HG03575 (cell line): Measurements from ENCODE around the gene POLQ.
"Not testable (repeated sequence)": the region's sequence is repeated elsewhere in the genome, so short reads cannot be mapped to it uniquely, and the experiment has no call there.

ENCODE experiments used
- ATAC-seq: cut with Tn5 transposase; IDR thresholded peaks from one replicate; pipeline ENCODE4 v1.9.1; 2021; ENCODE audit not compliant: unreplicated experiment, insufficient number of reproducible peaks, low FRiP score; ENCODE audit errors: extremely low read depth

Gene POLQ

DNA sequence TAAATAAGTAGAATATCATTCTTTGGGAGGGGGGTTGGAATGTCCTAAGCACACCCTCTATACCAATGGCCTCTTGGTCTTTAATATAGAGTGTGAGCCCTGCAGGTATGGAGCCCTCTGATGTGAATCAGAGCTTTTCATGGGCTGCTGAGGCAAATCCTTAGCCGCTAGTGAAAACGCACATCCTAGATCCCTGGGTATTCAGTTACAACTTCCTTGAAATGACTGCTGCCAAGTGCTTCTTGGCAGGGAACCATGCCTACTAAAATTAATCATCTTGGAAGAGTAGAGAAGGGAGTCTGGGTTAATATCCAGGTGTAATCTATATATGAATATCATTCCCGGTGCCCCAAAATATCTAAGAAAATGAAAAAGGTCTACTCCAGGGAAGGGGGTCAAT, 109.1 kb downstream of the POLQ start:
- ATAC-seq = no peak

- no peak for ATAC-seq
Measured at GRCh38 chr3:121436074-121436473, 109.7 kb downstream of the POLQ start.

DNA sequence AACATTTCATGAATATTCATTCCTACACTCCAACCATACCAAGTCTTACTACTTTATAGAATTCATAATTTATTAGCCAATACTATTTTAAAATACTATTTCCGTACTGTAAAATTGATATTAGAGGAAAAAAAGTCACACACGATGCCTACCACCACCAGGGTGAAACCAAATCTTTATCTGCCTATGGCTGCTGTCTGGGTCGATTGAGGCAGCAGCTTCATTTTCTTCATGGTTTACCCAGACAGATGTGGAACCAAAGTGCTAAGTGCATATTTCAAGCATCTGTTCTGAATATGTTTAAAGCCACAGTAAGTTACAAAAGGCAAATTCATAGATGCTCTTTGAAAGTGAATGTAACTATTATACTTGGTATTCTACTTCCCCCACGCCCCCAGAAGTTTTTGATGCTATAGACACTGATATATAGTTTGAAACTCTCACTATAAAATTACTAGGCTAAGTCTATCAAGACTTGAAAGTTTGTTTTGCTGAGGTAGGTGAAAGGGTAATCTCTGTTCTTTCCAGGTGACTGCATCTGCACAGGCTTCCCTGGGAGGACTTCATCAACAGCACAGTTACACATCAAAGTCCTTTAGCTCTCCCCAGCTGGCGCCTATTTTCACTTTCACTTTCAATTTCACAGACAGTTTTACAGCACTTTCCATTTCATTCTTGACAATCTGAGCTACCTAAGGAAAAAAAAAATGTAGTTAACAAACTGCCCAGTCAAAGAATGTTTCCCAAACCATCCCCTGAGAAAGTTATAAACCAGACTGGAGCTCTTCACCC, 113.9 kb downstream of the POLQ start:
- ATAC-seq = peak; percentile 89

- no peak for ATAC-seq
Measured at GRCh38 chr3:121430664-121431215, 115.0 kb downstream of the POLQ start.

- ATAC-seq = no peak
Measured at GRCh38 chr3:121424549-121424948, 121.2 kb downstream of the POLQ start.

DNA sequence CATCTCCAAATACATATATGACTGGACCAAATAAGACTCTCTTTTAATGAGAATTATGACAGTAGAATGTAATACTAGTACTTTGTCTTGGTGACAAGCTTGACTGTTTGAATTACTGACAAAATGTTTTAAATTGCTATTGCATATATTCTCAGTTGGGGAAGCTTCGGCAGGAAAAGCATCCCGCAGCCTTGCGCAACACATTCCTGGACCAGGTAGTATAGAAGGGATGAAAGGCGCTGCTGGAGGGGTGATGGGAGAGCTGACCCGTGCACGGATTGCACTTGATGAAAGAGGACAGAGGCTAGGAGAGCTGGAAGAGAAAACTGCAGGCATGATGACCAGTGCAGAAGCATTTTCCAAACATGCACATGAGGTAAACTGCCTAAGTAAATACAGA, 127.6 kb downstream of the POLQ start:
- no peak for ATAC-seq

- ATAC-seq = no peak
Measured at GRCh38 chr3:121414924-121415323, 130.9 kb downstream of the POLQ start.

DNA sequence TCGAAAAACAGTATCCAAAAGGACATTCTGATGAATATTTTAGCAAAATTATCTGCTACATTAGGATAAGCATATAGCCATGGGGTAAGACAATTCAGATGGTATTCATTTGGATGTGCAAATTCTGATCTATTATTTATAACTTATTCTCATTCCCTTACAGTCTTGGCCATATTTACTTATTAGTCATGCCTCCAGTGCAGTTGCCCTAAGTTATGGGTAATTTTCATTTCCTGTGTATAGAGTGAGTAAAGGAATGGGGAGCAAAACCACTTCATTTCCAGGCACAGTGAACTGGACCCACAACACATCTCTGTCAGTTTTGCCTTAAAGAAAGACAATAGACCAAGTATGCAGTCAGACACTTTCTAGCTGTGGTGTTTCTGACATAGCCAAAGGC, 134.3 kb downstream of the POLQ start:
- no peak for ATAC-seq

- ATAC-seq = no peak
Measured at GRCh38 chr3:121405631-121406030, 140.2 kb downstream of the POLQ start.

GRCh38 chr3:121399820-121400219, 146.0 kb downstream of the POLQ start:
- no peak for ATAC-seq

DNA sequence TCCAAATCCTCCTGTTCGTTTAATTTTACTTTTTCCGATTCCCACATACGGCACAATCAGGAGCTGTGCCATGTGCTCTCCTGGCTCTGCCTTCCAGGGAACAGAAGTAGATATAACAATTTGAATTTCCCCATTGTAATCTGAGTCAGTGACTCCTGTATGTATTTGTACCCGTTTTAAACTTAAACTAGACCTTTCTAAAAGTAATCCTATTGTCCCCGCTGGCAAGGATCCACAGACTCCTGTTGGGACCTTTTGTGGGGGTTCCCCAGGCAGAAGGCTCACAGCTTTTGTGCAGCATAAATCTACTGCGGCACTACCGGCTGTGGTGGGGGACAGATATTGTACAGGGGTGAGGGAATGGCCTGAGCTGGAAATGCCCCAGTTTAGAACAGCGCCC, 147.7 kb downstream of the POLQ start:
- ATAC-seq = not testable (repeated sequence)

DNA sequence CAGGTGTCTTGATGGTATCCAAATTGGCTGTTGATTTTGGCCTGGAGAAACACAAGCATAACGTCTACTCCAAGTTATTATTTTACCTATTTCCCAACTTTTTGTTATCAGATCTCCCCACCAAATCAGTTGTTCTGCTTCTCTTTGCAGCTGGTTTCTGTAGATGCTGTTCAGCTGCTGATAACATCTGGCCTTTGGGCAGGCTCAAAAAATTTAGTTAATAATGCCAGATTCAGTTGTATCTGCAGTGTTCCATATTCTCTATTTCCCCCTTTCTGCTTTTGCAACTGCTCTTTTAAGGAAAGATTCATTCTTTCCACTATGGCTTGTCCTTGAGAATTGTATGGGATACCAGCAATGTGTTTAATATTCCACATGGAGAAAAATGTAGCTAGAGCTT, 149.8 kb downstream of the POLQ start:
- ATAC-seq = not testable (repeated sequence)

GRCh38 chr3:121388308-121388707, 157.5 kb downstream of the POLQ start:
- not testable (repeated sequence) for ATAC-seq
